GM23248 (cell line): ENCODE data around the gene GP9.

Experiments used
- EZH2 ChIP-seq: fragments of 200-600 bp; sonication (generic); IDR thresholded peaks from 2 replicates; pipeline ENCODE4 v1.6.1; 2018; ENCODE audit warnings: antibody characterized with exemption, mild to moderate bottlenecking; ENCODE audit not compliant: insufficient read depth, poor library complexity, severe bottlenecking
- EZH2phosphoT487 ChIP-seq: fragments of 200-600 bp; sonication (generic); IDR thresholded peaks from 2 replicates; pipeline ENCODE4 v1.6.1; 2018; ENCODE audit warnings: antibody characterized with exemption, moderate library complexity, mild to moderate bottlenecking, low read depth; ENCODE audit not compliant: insufficient read depth

DNA sequence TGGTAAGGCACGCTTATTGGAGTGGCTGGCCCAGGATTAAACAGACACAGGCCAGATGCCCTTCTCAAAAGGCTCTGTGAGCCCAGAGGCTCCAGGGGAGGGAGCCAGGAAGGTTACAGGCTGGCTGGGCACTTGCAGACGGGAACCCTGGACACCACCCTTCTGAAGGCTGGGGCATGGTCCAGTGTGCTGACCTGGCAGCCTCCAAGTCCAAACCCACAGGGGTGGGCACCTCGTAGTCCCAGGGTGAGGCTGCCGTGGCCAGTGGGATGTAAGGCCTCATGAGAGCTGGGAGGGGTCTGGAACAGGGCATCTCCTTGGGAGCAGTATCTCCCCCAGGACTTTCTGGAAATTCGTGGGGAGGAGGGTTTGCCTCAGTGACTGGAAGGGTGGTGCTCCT lies 39.9 kb upstream of the GP9 start:
- TF ChIP-seq EZH2 = no peak
- no peak for TF ChIP-seq EZH2phosphoT487
